Muscle of leg (tissue), 11 donors: Measurements from ENCODE around the gene GLCE. TPM values are rescaled to one million over a fixed set of nuclear protein-coding genes. Genes with fewer than 3 reads are reported as not detected.
A peak's percentile ranks its signal among the peaks of the same experiment; 100 is the strongest.

Experiments
- DNase-seq: peaks from one replicate; pipeline ENCODE4 v3.0.0; 2013
- H3K27ac ChIP-seq: one replicate; pipeline ENCODE4 v1.5.1; 2013; ENCODE audit warnings: mild to moderate bottlenecking, low read length, control low read depth
- H3K27me3 ChIP-seq: one replicate; pipeline ENCODE4 v1.6.1; 2013; ENCODE audit warnings: low read length; ENCODE audit not compliant: control insufficient read depth, insufficient read depth
- H3K36me3 ChIP-seq: one replicate; pipeline ENCODE4 v1.6.1; 2013; ENCODE audit warnings: low read length; ENCODE audit not compliant: control insufficient read depth, insufficient read depth
- H3K4me1 ChIP-seq: one replicate; pipeline ENCODE4 v1.6.1; 2013; ENCODE audit warnings: low read length; ENCODE audit not compliant: control insufficient read depth, insufficient read depth
- H3K4me3 ChIP-seq: one replicate; pipeline ENCODE4 v1.5.1; 2013; ENCODE audit warnings: low read length, control low read depth
- H3K9me3 ChIP-seq: replicated peaks from 2 replicates; pipeline ENCODE4 v1.6.1; 2013; ENCODE audit warnings: low read depth, low read length; ENCODE audit not compliant: control insufficient read depth
- WGBS: methylation state at CpG from one replicate; pipeline ENCODE4 v1.1.5; 2013; ENCODE audit warnings: missing lambda C conversion rate; ENCODE audit not compliant: insufficient coverage; 5-methylcytosine and 5-hydroxymethylcytosine counted together
- polyA plus RNA-seq, 8 donors: library from polyadenylated mRNA; unstranded; fragments of 120-200 nt; gene quantifications; one replicate each; pipeline versions ENCODE4 v1.2.1 to v1.2.3, GENCODE V29; 2013; ENCODE audit warnings: inconsistent platforms in 1 of 8, low replicate concordance in 1 of 8; ENCODE audit not compliant: insufficient read length in 8 of 8, insufficient read depth in 1 of 8
- total RNA-seq: library from RNA; stranded (reverse); fragments of 120-200 nt; gene quantifications from one replicate; pipeline ENCODE4 v1.2.4, GENCODE V29; 2013

The GLCE gene
- total and polyA plus RNA-seq, 9 donors, result 27.4 to 50.1 (median 32.7) TPM

- H3K4me1 ChIP-seq, result no peaks in the 10 kb centered on the region
- no peaks in the 10 kb centered on the region for H3K36me3 ChIP-seq
- H3K9me3 ChIP-seq, result peaks cover 2% of the 10 kb centered on the region
- no peak overlapping the region for H3K27ac ChIP-seq
- H3K27me3 ChIP-seq, result no peaks in the 10 kb centered on the region
- no peak for DNase-seq
- no CpG with 5 or more reads among the region's 4 CpGs for WGBS
- no peak overlapping the region for H3K4me3 ChIP-seq
These were observed 76.1 kb downstream of the GLCE start for GRCh38 chr15:69236505-69236904.

- H3K4me3 ChIP-seq, result no peak overlapping the region
- H3K27ac ChIP-seq, result no peak overlapping the region
- H3K27me3 ChIP-seq, result no peaks in the 10 kb centered on the region
- no peak for DNase-seq
- peaks cover 2% of the 10 kb centered on the region for H3K9me3 ChIP-seq
- no peaks in the 10 kb centered on the region for H3K4me1 ChIP-seq
- no peaks in the 10 kb centered on the region for H3K36me3 ChIP-seq
- WGBS, result no CpG with 5 or more reads among the region's 1 CpG
These were observed 77.3 kb downstream of the GLCE start for GRCh38 chr15:69237718-69238117.

- WGBS, result no CpG with 5 or more reads among the region's 2 CpGs
- Histone ChIP-seq H3K27ac (no peak overlapping the region), H3K36me3 (no peaks in the 10 kb centered on the region), H3K27me3 (no peaks in the 10 kb centered on the region), H3K4me1 (no peaks in the 10 kb centered on the region), H3K4me3 (no peak overlapping the region), H3K9me3 (no peaks in the 10 kb centered on the region)
- DNase-seq, result no peak
These were observed 84.4 kb downstream of the GLCE start for GRCh38 chr15:69244798-69245197.

- Histone ChIP-seq H3K27ac (no peak overlapping the region), H3K9me3 (no peaks in the 10 kb centered on the region), H3K4me1 (no peaks in the 10 kb centered on the region), H3K27me3 (no peaks in the 10 kb centered on the region), H3K4me3 (no peak overlapping the region), H3K36me3 (no peaks in the 10 kb centered on the region)
- DNase-seq, result peak; percentile 45
- WGBS, result no CpG with 5 or more reads among the region's 3 CpGs
These were observed 92.7 kb downstream of the GLCE start for GRCh38 chr15:69253156-69253555.

- H3K4me3 ChIP-seq, result no peak overlapping the region
- no peaks in the 10 kb centered on the region for H3K9me3 ChIP-seq
- DNase-seq, result peak; percentile 46
- no peaks in the 10 kb centered on the region for H3K27me3 ChIP-seq
- no peak overlapping the region for H3K27ac ChIP-seq
- H3K4me1 ChIP-seq, result no peaks in the 10 kb centered on the region
- no CpG with 5 or more reads among the region's 5 CpGs for WGBS
- H3K36me3 ChIP-seq, result peaks cover 10% of the 10 kb centered on the region
These were observed 105.0 kb downstream of the GLCE start for GRCh38 chr15:69265347-69265955.

- no peak for DNase-seq
- Histone ChIP-seq H3K4me3 (no peak overlapping the region), H3K9me3 (no peaks in the 10 kb centered on the region), H3K27me3 (no peaks in the 10 kb centered on the region), H3K4me1 (no peaks in the 10 kb centered on the region), H3K36me3 (peaks cover 10% of the 10 kb centered on the region), H3K27ac (no peak overlapping the region)
These were observed 110.8 kb downstream of the GLCE start for GRCh38 chr15:69271217-69271616.

GRCh38 chr15:69272139-69272538 lies 111.7 kb downstream of the GLCE start:
- peak; percentile 18 for DNase-seq
- H3K27ac ChIP-seq, result no peak overlapping the region
- no peaks in the 10 kb centered on the region for H3K4me1 ChIP-seq
- 26% methylated on average over 2 of the region's 3 CpGs for WGBS
- H3K27me3 ChIP-seq, result no peaks in the 10 kb centered on the region
- no peaks in the 10 kb centered on the region for H3K9me3 ChIP-seq
- peaks cover 10% of the 10 kb centered on the region for H3K36me3 ChIP-seq
- no peak overlapping the region for H3K4me3 ChIP-seq

GRCh38 chr15:69272891-69273290 lies 112.5 kb downstream of the GLCE start:
- WGBS, result 11% methylated on average over 1 of the region's 6 CpGs
- Histone ChIP-seq H3K27ac (no peak overlapping the region), H3K9me3 (no peaks in the 10 kb centered on the region), H3K4me1 (no peaks in the 10 kb centered on the region), H3K27me3 (no peaks in the 10 kb centered on the region), H3K4me3 (no peak overlapping the region), H3K36me3 (peaks cover 10% of the 10 kb centered on the region)
- peak; percentile 62 for DNase-seq

GRCh38 chr15:69275074-69275670 lies 114.7 kb downstream of the GLCE start:
- 64% methylated on average over 4 of the region's 4 CpGs for WGBS
- no peaks in the 10 kb centered on the region for H3K36me3 ChIP-seq
- DNase-seq, result no peak

GRCh38 chr15:69275933-69276560 lies 115.6 kb downstream of the GLCE start:
- no peak for DNase-seq
- H3K4me3 ChIP-seq, result no peak overlapping the region
- no peak overlapping the region for H3K27ac ChIP-seq
- H3K4me1 ChIP-seq, result no peaks in the 10 kb centered on the region
- 34% methylated on average over 6 of the region's 9 CpGs for WGBS
- H3K36me3 ChIP-seq, result no peaks in the 10 kb centered on the region
- no peaks in the 10 kb centered on the region for H3K9me3 ChIP-seq
- H3K27me3 ChIP-seq, result no peaks in the 10 kb centered on the region

More at GRCh38 chr15:69275074-69275670, 114.7 kb downstream of the GLCE start:
- Histone ChIP-seq H3K4me1 (no peaks in the 10 kb centered on the region), H3K27ac (no peak overlapping the region), H3K27me3 (no peaks in the 10 kb centered on the region), H3K4me3 (no peak overlapping the region), H3K9me3 (no peaks in the 10 kb centered on the region)
